Ishikawa (cell line): Measurements from ENCODE around the gene ZEB2.

ENCODE experiments used
- CEBPB ChIP-seq: IDR thresholded peaks from 2 replicates; pipeline ENCODE4 v1.6.1; 2012
- CREB1 ChIP-seq: IDR thresholded peaks from 2 replicates; pipeline ENCODE4 v1.6.1; 2012; ENCODE audit warnings: low read depth
- EGR1 ChIP-seq: IDR thresholded peaks from 2 replicates; pipeline ENCODE4 v1.6.1; 2012
- EP300 ChIP-seq: IDR thresholded peaks from 2 replicates; pipeline ENCODE4 v1.6.1; 2012; ENCODE audit warnings: borderline replicate concordance
- FOXM1 ChIP-seq: IDR thresholded peaks from 2 replicates; pipeline ENCODE4 v1.6.1; 2012; ENCODE audit warnings: low read depth, borderline replicate concordance
- NFIC ChIP-seq: IDR thresholded peaks from 2 replicates; pipeline ENCODE4 v1.6.1; 2012
- RAD21 ChIP-seq: IDR thresholded peaks from 2 replicates; pipeline ENCODE4 v1.6.1; 2012; ENCODE audit warnings: low read depth
- TAF1 ChIP-seq: IDR thresholded peaks from 2 replicates; pipeline ENCODE4 v1.6.1; 2012; ENCODE audit warnings: low read depth, mild to moderate bottlenecking
- TCF12 ChIP-seq: IDR thresholded peaks from 2 replicates; pipeline ENCODE4 v1.6.1; 2012; ENCODE audit warnings: low read depth
- TEAD4 ChIP-seq: IDR thresholded peaks from 2 replicates; pipeline ENCODE4 v1.6.1; 2012
- YY1 ChIP-seq: IDR thresholded peaks from 2 replicates; pipeline ENCODE4 v1.6.1; 2012; ENCODE audit warnings: low read depth
- ZBTB7A ChIP-seq: IDR thresholded peaks from 2 replicates; pipeline ENCODE4 v1.6.1; 2012; ENCODE audit warnings: low read depth
- TF ChIP-seq, protein P1 (sequence below): IDR thresholded peaks from 2 replicates; pipeline ENCODE4 v1.6.1; 2012
- TF ChIP-seq, protein P2 (sequence below): IDR thresholded peaks from 2 replicates; pipeline ENCODE4 v1.6.1; 2012; ENCODE audit warnings: low read depth, mild to moderate bottlenecking
- TF ChIP-seq, protein P3 (sequence below): IDR thresholded peaks from 2 replicates; pipeline ENCODE4 v1.6.1; 2012

Gene ZEB2

DNA sequence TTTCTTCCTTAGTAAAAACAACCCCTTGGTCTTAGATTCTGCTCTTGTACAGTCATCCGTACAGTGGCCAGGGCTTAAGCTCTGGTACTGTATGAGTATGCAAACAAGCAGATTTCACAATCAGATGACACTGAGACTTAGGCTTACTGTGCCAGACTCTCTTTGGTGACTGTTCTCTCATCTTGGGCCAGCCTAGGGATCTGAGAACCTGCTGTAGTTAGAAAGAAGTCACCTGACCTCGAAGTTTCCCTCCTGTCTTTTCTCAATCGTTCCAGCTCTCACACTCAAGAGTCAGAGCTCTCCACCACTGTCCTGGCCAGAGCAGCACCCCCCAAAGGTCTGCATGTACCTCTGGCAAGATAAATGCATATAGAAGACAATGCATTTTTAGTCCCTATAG is 63.2 kb downstream of the ZEB2 start:
- TF ChIP-seq EGR1, result no peak
- TF ChIP-seq, protein P1, sequence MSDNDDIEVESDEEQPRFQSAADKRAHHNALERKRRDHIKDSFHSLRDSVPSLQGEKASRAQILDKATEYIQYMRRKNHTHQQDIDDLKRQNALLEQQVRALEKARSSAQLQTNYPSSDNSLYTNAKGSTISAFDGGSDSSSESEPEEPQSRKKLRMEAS, result no peak
- no peak for TF ChIP-seq NFIC
- TF ChIP-seq EP300, result no peak
- TF ChIP-seq, protein P2, sequence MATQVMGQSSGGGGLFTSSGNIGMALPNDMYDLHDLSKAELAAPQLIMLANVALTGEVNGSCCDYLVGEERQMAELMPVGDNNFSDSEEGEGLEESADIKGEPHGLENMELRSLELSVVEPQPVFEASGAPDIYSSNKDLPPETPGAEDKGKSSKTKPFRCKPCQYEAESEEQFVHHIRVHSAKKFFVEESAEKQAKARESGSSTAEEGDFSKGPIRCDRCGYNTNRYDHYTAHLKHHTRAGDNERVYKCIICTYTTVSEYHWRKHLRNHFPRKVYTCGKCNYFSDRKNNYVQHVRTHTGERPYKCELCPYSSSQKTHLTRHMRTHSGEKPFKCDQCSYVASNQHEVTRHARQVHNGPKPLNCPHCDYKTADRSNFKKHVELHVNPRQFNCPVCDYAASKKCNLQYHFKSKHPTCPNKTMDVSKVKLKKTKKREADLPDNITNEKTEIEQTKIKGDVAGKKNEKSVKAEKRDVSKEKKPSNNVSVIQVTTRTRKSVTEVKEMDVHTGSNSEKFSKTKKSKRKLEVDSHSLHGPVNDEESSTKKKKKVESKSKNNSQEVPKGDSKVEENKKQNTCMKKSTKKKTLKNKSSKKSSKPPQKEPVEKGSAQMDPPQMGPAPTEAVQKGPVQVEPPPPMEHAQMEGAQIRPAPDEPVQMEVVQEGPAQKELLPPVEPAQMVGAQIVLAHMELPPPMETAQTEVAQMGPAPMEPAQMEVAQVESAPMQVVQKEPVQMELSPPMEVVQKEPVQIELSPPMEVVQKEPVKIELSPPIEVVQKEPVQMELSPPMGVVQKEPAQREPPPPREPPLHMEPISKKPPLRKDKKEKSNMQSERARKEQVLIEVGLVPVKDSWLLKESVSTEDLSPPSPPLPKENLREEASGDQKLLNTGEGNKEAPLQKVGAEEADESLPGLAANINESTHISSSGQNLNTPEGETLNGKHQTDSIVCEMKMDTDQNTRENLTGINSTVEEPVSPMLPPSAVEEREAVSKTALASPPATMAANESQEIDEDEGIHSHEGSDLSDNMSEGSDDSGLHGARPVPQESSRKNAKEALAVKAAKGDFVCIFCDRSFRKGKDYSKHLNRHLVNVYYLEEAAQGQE, result no peak
- TF ChIP-seq RAD21, result no peak
- no peak for TF ChIP-seq ZBTB7A
- TF ChIP-seq, protein P3, sequence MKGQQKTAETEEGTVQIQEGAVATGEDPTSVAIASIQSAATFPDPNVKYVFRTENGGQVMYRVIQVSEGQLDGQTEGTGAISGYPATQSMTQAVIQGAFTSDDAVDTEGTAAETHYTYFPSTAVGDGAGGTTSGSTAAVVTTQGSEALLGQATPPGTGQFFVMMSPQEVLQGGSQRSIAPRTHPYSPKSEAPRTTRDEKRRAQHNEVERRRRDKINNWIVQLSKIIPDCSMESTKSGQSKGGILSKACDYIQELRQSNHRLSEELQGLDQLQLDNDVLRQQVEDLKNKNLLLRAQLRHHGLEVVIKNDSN, result no peak
- no peak for TF ChIP-seq TCF12
- TF ChIP-seq CREB1, result no peak
- no peak for TF ChIP-seq CEBPB
- TF ChIP-seq FOXM1, result no peak
- no peak for TF ChIP-seq YY1
- no peak for TF ChIP-seq TEAD4
- no peak for TF ChIP-seq TAF1

DNA sequence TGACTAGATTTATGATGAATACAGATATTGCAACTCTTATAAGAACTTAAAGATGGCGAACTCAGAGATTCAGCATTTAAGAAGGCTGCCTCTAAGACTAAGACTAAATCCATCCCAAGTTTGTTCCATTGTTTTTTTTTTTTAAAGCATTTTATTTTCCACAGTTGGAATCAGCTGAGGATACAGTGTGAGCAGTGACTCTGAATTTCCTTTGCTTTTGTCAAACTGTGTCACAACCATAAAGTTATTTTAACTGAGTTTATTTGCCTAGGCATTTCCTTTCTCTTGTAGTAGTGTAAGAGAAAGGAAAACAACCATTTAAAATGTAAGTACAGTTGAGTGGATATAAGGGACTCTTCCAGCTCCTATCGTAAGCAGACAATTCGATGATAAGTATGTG is 63.9 kb downstream of the ZEB2 start:
- TF ChIP-seq CREB1 (no peak), TCF12 (no peak), EP300 (no peak), TAF1 (no peak), RAD21 (no peak), YY1 (no peak), TEAD4 (no peak), EGR1 (no peak), CEBPB (no peak), FOXM1 (no peak)
- TF ChIP-seq, protein P1, result no peak
- TF ChIP-seq, protein P2, result no peak
- TF ChIP-seq, protein P3, result no peak

DNA sequence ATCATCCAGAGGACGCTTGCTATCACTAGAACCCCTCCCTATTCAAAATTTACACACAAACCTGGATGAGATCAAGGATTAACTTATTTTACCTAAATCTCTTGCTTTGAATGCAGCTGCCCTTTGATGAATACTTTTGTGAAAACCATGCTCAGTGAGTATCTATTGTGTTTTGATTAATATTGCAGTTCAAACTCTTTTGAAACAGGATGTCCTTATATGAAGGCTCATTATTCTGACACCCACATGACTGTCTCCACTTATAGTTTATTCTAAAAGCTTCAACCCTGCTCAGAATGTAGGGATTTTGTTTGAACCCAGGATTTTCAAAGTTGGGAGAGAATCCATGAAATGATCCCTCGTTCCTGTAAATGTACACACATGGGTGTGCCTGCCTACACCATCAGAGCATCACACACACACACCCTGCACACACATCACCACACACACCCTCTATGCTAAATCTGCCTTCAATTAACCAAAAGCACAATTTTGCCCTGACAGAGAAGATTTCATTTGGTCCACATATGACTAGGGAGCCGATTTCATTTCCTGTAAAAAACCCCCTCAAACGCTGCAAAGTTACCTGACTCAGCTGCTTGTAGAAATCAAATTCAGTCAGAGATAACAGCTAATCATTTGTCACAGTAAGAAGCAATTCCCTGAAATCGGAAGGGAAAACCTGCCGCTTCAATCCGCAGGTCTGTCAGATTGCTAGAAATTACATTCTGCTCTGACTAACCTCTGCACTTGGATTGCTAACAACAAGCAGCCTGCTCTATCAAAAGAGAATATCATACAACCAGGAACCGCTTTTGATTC is 65.2 kb downstream of the ZEB2 start:
- no peak for TF ChIP-seq FOXM1
- no peak for TF ChIP-seq TAF1
- no peak for TF ChIP-seq YY1
- no peak for TF ChIP-seq CEBPB
- no peak for TF ChIP-seq EGR1
- TF ChIP-seq, protein P2, result no peak
- TF ChIP-seq, protein P3, result no peak
- TF ChIP-seq RAD21, result no peak
- TF ChIP-seq NFIC, result no peak
- no peak for TF ChIP-seq EP300
- TF ChIP-seq, protein P1, result no peak
